Fibroblast of lung (primary cell): Measurements from ENCODE around the gene SIX3. TPM values are rescaled to one million over a fixed set of nuclear protein-coding genes. Genes with fewer than 3 reads are reported as not detected.
A peak's percentile ranks its signal among the peaks of the same experiment; 100 is the strongest.

Experiments used
- DNase-seq, 2 donors: peaks; one replicate each; pipeline versions ENCODE4 v3.0.0 to v3.0.0-alpha.2; 2010; ENCODE audit warnings: low read depth in 2 of 2
- H2AFZ ChIP-seq: 2 replicates; pipeline ENCODE4 v1.5.1; 2012; ENCODE audit warnings: low read length, control low read depth, inconsistent platforms
- H3K27ac ChIP-seq: 2 replicates; pipeline ENCODE4 v1.5.1; 2011; ENCODE audit warnings: low read length, control low read depth; ENCODE audit not compliant: insufficient read depth
- H3K27me3 ChIP-seq: 2 replicates; pipeline ENCODE4 v1.5.1; 2011; ENCODE audit warnings: mild to moderate bottlenecking, low read length; ENCODE audit not compliant: control insufficient read depth, insufficient read depth
- H3K36me3 ChIP-seq: 2 replicates; pipeline ENCODE4 v1.5.1; 2011; ENCODE audit warnings: low read length; ENCODE audit not compliant: control insufficient read depth, insufficient read depth
- H3K4me1 ChIP-seq: 2 replicates; pipeline ENCODE4 v1.5.1; 2011; ENCODE audit warnings: low read length; ENCODE audit not compliant: control insufficient read depth, insufficient read depth; ENCODE audit errors: extremely low read depth
- H3K4me2 ChIP-seq: 2 replicates; pipeline ENCODE4 v1.5.1; 2011; ENCODE audit warnings: low read length, control low read depth; ENCODE audit not compliant: insufficient read depth; ENCODE audit errors: extremely low read depth
- H3K4me3 ChIP-seq, 4 experiments: fragments of 200-600 bp in 1 of 4; sonication (generic) in 1 of 4; replicated peaks in 1 of 4; 2 replicates each; pipeline ENCODE4 v1.5.1; 2011 to 2016; ENCODE audit warnings: low read length in 4 of 4, low read depth in 3 of 4, mild to moderate bottlenecking in 3 of 4, control low read depth in 2 of 4, inconsistent platforms in 1 of 4, mixed read lengths in 1 of 4; ENCODE audit not compliant: insufficient read depth in 1 of 4; ENCODE audit errors: control extremely low read depth in 1 of 4
- H3K79me2 ChIP-seq: 2 replicates; pipeline ENCODE4 v1.5.1; 2012; ENCODE audit warnings: mild to moderate bottlenecking, low read length, inconsistent platforms; ENCODE audit not compliant: control insufficient read depth, insufficient read depth
- H3K9ac ChIP-seq: 2 replicates; pipeline ENCODE4 v1.5.1; 2011; ENCODE audit warnings: mild to moderate bottlenecking, low read length, control low read depth; ENCODE audit not compliant: insufficient read depth
- H3K9me3 ChIP-seq: 2 replicates; pipeline ENCODE4 v1.5.1; 2012; ENCODE audit warnings: low read depth, low read length; ENCODE audit not compliant: control insufficient read depth, insufficient read depth
- H4K20me1 ChIP-seq: 2 replicates; pipeline ENCODE4 v1.5.1; 2011; ENCODE audit warnings: low read length; ENCODE audit not compliant: control insufficient read depth, insufficient read depth; ENCODE audit errors: extremely low read depth
- CTCF ChIP-seq, 2 donors: IDR thresholded peaks in 1 of 2; conservative IDR thresholded peaks in 1 of 2; 1 replicate in 1 of 2; 2 replicates in 1 of 2; pipeline ENCODE4 v1.5.1; 2011 to 2012; ENCODE audit warnings: low read length in 2 of 2, control low read depth in 1 of 2, inconsistent platforms in 1 of 2, low read depth in 1 of 2, mild to moderate bottlenecking in 1 of 2
- EZH2 ChIP-seq: IDR thresholded peaks from 2 replicates; pipeline ENCODE4 v1.5.1; 2012; ENCODE audit warnings: low read length, control low read depth, mild to moderate bottlenecking; ENCODE audit errors: missing control alignments
- polyA plus RNA-seq, 2 donors: library from polyadenylated mRNA; depleted of rRNA in 1 of 2; stranded (reverse) in 1 of 2; unstranded in 1 of 2; fragments of >200 nt; gene quantifications; 2 replicates each; pipeline ENCODE4 v1.2.1, GENCODE V29; 2011 to 2012; ENCODE audit warnings: missing spikeins in 1 of 2
- total RNA-seq: library from RNA; depleted of rRNA; stranded (reverse); fragments of >200 nt; gene quantifications from 2 replicates; pipeline ENCODE4 v1.2.1, GENCODE V29; 2014

Gene SIX3
- total and polyA plus RNA-seq, 2 donors (not counting 1 experiment from before 2014, with no cell fraction given), result not detected

DNA sequence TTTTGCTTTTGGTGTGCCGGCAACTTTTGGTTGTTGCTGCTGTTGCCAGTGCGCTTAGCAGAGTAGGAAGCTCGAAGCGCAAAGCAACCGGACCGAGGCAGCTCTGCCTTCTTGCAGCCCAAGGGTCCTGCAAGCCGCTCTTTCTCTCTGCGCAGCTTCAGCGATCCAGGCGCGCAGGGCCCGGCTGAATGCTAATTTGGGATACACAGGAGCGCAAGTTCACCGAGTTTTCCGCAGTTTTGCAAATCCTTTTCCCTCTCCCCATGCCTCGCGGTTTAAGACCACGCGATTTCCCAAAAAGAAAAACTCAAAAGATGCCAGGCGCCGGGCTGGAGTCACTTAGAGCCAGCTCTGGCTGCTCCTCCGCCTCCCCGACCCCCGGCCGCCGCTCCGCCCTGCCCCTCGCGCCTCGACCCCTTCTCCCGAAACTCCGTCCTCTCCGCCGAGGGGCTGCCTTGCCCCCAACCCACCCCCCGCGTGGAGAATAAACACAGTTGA lies 13.5 kb upstream of the SIX3 start:
- peaks cover 80% of the 10 kb centered on the region for H3K27me3 ChIP-seq
- no peaks in the 10 kb centered on the region for H3K79me2 ChIP-seq
- no peak overlapping the region for H3K4me2 ChIP-seq

GRCh38 chr2:44928483-44929158 lies 12.9 kb upstream of the SIX3 start:
- peaks cover 84% of the 10 kb centered on the region for H3K27me3 ChIP-seq
- H3K4me3 ChIP-seq, result no peak overlapping the region
- no peak overlapping the region for H2AFZ ChIP-seq
- H3K4me1 ChIP-seq, result no peaks in the 10 kb centered on the region
- DNase-seq, result no peak
- no peak overlapping the region for H3K9ac ChIP-seq
- H3K79me2 ChIP-seq, result no peaks in the 10 kb centered on the region
- H3K36me3 ChIP-seq, result no peaks in the 10 kb centered on the region
- no peak overlapping the region for H3K27ac ChIP-seq
- peak; percentile 90 for TF ChIP-seq EZH2
- no peak for TF ChIP-seq CTCF (conservative IDR thresholded peaks at IDR 0.05 in 1 of 2, IDR thresholded peaks at IDR 0.05 in 1 of 2; ENCODE audit: low read depth in 1 of 2, low read length in 2 of 2)
- H3K9me3 ChIP-seq, result no peaks in the 10 kb centered on the region
- H4K20me1 ChIP-seq, result no peaks in the 10 kb centered on the region
- no peak overlapping the region for H3K4me2 ChIP-seq

More for the DNA sequence above, 13.5 kb upstream of the SIX3 start:
- H3K4me1 ChIP-seq, result no peaks in the 10 kb centered on the region
- H3K4me3 ChIP-seq, result no peak overlapping the region
- H4K20me1 ChIP-seq, result no peaks in the 10 kb centered on the region
- no peak overlapping the region for H3K27ac ChIP-seq
- DNase-seq, result no peak
- no peak overlapping the region for H3K9ac ChIP-seq
- TF ChIP-seq CTCF (conservative IDR thresholded peaks at IDR 0.05 in 1 of 2, IDR thresholded peaks at IDR 0.05 in 1 of 2; ENCODE audit: low read depth in 1 of 2, low read length in 2 of 2) (no peak), EZH2 (peak; percentile 90)
- H3K9me3 ChIP-seq, result no peaks in the 10 kb centered on the region
- no peak overlapping the region for H2AFZ ChIP-seq
- H3K36me3 ChIP-seq, result no peaks in the 10 kb centered on the region

GRCh38 chr2:44929159-44929734 lies 12.3 kb upstream of the SIX3 start:
- H3K27me3 ChIP-seq, result peaks cover 84% of the 10 kb centered on the region
- H3K4me1 ChIP-seq, result no peaks in the 10 kb centered on the region
- H4K20me1 ChIP-seq, result no peaks in the 10 kb centered on the region
- no peak overlapping the region for H3K27ac ChIP-seq
- H3K4me2 ChIP-seq, result no peak overlapping the region
- no peak overlapping the region for H2AFZ ChIP-seq
- H3K79me2 ChIP-seq, result no peaks in the 10 kb centered on the region
- no peaks in the 10 kb centered on the region for H3K36me3 ChIP-seq
- no peak overlapping the region for H3K4me3 ChIP-seq
- no peaks in the 10 kb centered on the region for H3K9me3 ChIP-seq
- no peak overlapping the region for H3K9ac ChIP-seq
- DNase-seq, result no peak
- no peak for TF ChIP-seq CTCF (conservative IDR thresholded peaks at IDR 0.05 in 1 of 2, IDR thresholded peaks at IDR 0.05 in 1 of 2; ENCODE audit: low read depth in 1 of 2, low read length in 2 of 2)
- TF ChIP-seq EZH2, result no peak
